GM12872 (cell line): ENCODE results near the gene STAMBPL1.

Experiments
- TF ChIP-seq, protein P1 (sequence below): IDR thresholded peaks from 3 replicates; pipeline ENCODE4 v1.5.1; 2011; ENCODE audit warnings: low read depth, mild to moderate bottlenecking, low read length, moderate library complexity; ENCODE audit not compliant: insufficient read depth

Gene STAMBPL1

DNA sequence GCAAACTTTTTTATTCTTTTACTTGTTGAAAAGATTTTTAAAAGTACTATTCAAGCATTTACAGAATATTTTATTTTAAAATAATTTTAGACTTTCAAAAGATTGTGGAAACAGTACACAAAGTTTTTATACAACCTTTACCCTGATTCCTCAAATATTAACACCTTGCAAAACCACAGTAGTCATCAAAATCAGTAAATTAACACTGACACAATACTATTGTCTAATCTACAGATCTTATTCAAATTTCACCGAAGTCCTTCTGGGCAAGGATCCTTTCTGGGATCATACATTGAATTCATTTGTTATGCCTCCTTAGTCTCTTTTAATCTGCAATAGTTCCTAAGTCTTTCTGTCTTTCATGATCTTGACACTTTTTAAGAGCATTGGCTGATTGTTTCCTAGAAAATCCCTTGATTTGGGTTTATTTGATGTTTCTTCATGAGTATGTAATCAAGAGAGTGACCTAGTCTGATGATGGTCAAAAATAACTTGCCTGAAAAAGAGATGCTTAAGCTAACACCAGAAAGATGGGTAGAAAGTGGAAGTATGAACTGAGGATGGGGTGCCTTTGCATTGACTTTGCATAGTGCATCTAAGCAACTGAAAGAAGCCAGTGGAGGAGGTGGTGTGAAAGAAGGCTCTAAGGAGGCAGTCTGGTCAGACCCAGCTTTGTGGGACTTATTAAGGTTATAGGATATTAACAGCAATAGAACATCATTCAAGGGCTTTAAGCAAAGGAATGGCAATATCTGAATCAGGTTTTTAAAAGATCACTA lies 9.7 kb downstream of the STAMBPL1 start:
- TF ChIP-seq, protein P1, sequence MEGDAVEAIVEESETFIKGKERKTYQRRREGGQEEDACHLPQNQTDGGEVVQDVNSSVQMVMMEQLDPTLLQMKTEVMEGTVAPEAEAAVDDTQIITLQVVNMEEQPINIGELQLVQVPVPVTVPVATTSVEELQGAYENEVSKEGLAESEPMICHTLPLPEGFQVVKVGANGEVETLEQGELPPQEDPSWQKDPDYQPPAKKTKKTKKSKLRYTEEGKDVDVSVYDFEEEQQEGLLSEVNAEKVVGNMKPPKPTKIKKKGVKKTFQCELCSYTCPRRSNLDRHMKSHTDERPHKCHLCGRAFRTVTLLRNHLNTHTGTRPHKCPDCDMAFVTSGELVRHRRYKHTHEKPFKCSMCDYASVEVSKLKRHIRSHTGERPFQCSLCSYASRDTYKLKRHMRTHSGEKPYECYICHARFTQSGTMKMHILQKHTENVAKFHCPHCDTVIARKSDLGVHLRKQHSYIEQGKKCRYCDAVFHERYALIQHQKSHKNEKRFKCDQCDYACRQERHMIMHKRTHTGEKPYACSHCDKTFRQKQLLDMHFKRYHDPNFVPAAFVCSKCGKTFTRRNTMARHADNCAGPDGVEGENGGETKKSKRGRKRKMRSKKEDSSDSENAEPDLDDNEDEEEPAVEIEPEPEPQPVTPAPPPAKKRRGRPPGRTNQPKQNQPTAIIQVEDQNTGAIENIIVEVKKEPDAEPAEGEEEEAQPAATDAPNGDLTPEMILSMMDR = no peak

- TF ChIP-seq, protein P1 = no peak
Measured at GRCh38 chr10:88890681-88891381, 10.8 kb downstream of the STAMBPL1 start.

DNA sequence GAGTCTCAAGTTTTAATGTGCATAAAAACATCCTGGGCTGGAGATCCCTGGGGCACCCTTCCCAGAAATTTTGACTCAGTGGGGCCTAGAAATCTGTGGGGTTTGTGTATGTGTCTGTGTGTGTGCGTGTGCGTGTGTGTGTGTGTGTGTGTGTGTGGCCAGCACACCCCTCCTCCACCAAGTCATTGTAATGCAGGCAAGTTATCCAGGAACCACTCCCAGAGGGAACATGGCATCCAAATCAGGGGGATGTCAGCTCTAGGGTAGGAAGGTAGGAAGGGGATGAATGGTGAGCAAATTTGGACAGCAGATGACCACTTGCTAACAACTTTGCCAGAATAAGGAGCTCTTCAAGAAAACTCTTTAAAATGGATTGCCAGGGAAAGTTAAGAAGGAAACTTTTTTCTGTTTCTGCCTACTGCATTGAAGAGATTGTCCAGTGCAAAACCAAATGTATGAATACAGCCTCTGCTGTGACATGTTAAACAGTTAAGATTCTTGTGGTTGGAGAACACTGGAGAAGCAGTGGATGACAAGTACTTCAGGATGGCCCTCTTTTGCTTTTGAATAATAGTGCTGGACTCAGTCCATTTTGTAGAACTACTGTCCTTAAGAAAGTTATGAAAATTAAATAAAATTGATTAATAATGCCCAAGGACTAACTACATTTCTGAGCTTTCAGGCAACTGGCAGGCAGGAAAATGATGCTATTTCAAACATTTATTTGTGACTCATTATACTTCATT lies 12.3 kb downstream of the STAMBPL1 start:
- TF ChIP-seq, protein P1 = no peak

DNA sequence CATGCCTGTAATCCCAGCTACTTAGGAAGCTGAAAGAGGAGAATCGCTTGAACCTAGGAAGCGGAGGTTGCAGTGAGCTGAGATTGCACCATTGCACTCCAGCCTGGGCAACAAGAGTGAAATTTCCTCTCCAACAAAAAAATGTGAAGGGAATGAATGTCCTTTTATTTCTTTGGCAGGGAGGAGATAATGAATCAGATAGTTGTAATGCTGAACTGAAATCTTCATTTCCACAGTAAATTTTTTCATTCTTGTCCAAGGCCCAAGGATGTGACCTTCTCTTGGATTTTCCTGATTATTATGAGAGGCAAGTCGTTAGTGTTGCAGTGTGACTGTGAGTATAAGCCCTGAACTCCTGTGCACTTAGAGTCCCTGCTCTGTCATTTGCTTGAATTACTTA lies 13.6 kb downstream of the STAMBPL1 start:
- TF ChIP-seq, protein P1 = no peak

- TF ChIP-seq, protein P1 = no peak
Measured at GRCh38 chr10:88895250-88895649, 15.2 kb downstream of the STAMBPL1 start.

- TF ChIP-seq, protein P1 = no peak
Measured at GRCh38 chr10:88896372-88896993, 16.4 kb downstream of the STAMBPL1 start.
